IMR-90 (cell line): Measurements from ENCODE around the gene SH2D6. TPM values are rescaled to one million over a fixed set of nuclear protein-coding genes. Genes with fewer than 3 reads are reported as not detected.
"Not testable (repeated sequence)": the region's sequence is repeated elsewhere in the genome, so short reads cannot be mapped to it uniquely, and the experiment has no call there.

Experiments used
- ATAC-seq: fragments of 200-7000 bp; cut with Tn5 transposase; 2 replicates; pipeline ENCODE4 v1.9.1; 2020; ENCODE audit warnings: low read depth, mild to moderate bottlenecking, moderate library complexity
- BruUV-seq: library from RNA; stranded (reverse); fragments of 400-500 nt; replicated peaks from 2 replicates; lab custom pipeline; 2021; lab: Mats Ljungman, UMichigan
- CTCF ChIA-PET: fragments of 300-600 bp; formaldehyde crosslinking; extraction: SDS; loops from one replicate; lab custom pipeline; 2021; ENCODE audit warnings: antibody characterized with exemption; lab: Yijun Ruan, JAX
- POLR2A ChIA-PET: fragments of 300-600 bp; sonication (Branson Sonifier 250); formaldehyde crosslinking; loops from one replicate; lab custom pipeline; 2022; ENCODE audit warnings: antibody characterized with exemption; ENCODE audit not compliant: unreplicated experiment; lab: Charles Lee
- DNase-seq: peaks from one replicate; pipeline ENCODE4 v3.0.0; 2013
- H2AFZ ChIP-seq: replicated peaks from 2 replicates; pipeline ENCODE3; 2013; ENCODE audit warnings: low read length, mild to moderate bottlenecking; ENCODE audit not compliant: poor library complexity
- H2AK5ac ChIP-seq: 2 replicates; pipeline ENCODE4 v1.6.1; 2013; ENCODE audit warnings: low read depth, low read length, inconsistent platforms
- H2AK9ac ChIP-seq: replicated peaks from 2 replicates; pipeline ENCODE3; 2013; ENCODE audit warnings: mild to moderate bottlenecking, low read depth, low read length, moderate library complexity; ENCODE audit not compliant: poor library complexity
- H2BK120ac ChIP-seq: 2 replicates; pipeline ENCODE4 v1.6.1; 2013; ENCODE audit warnings: low read depth, low read length, inconsistent platforms
- H2BK15ac ChIP-seq: 3 replicates; pipeline ENCODE4 v1.6.1; 2013; ENCODE audit warnings: low read depth, low read length, inconsistent platforms
- H2BK20ac ChIP-seq: 2 replicates; pipeline ENCODE4 v1.6.1; 2013; ENCODE audit warnings: low read depth, mild to moderate bottlenecking, inconsistent platforms, low read length, moderate library complexity
- H2BK5ac ChIP-seq: 2 replicates; pipeline ENCODE4 v1.6.1; 2013; ENCODE audit warnings: mild to moderate bottlenecking, low read depth, low read length, inconsistent platforms; ENCODE audit not compliant: poor library complexity, severe bottlenecking
- H3K14ac ChIP-seq: replicated peaks from 2 replicates; pipeline ENCODE4 v1.6.1; 2013; ENCODE audit warnings: low read depth, low read length, inconsistent platforms
- H3K18ac ChIP-seq: 2 replicates; pipeline ENCODE4 v1.6.1; 2013; ENCODE audit warnings: low read depth, low read length, control low read depth
- H3K23ac ChIP-seq: 2 replicates; pipeline ENCODE4 v1.6.1; 2013; ENCODE audit warnings: low read depth, low read length, inconsistent platforms
- H3K27ac ChIP-seq: 2 replicates; pipeline ENCODE4 v1.5.1; 2013; ENCODE audit warnings: mild to moderate bottlenecking, control low read depth, low read length; ENCODE audit not compliant: insufficient read depth
- H3K27me3 ChIP-seq: 2 replicates; pipeline ENCODE4 v1.6.1; 2013; ENCODE audit warnings: low read length; ENCODE audit not compliant: control insufficient read depth, insufficient read depth
- H3K36me3 ChIP-seq: 2 replicates; pipeline ENCODE4 v1.6.1; 2013; ENCODE audit warnings: low read length, mixed read lengths; ENCODE audit not compliant: control insufficient read depth, insufficient read depth
- H3K4ac ChIP-seq: 2 replicates; pipeline ENCODE4 v1.6.1; 2013; ENCODE audit warnings: low read depth, low read length, inconsistent platforms
- H3K4me1 ChIP-seq: 2 replicates; pipeline ENCODE4 v1.6.1; 2013; ENCODE audit warnings: low read length, mixed read lengths; ENCODE audit not compliant: control insufficient read depth, insufficient read depth
- H3K4me2 ChIP-seq: 2 replicates; pipeline ENCODE4 v1.6.1; 2013; ENCODE audit warnings: low read depth, mild to moderate bottlenecking, control low read depth, low read length, moderate library complexity
- H3K4me3 ChIP-seq: 2 replicates; pipeline ENCODE4 v1.5.1; 2013; ENCODE audit warnings: low read depth, mild to moderate bottlenecking, control low read depth, low read length, moderate library complexity; ENCODE audit not compliant: insufficient read depth
- H3K56ac ChIP-seq: 2 replicates; pipeline ENCODE4 v1.6.1; 2013; ENCODE audit warnings: low read length, inconsistent platforms; ENCODE audit not compliant: insufficient read depth; ENCODE audit errors: extremely low read depth
- H3K79me1 ChIP-seq, 2 experiments: 2 replicates each; pipeline ENCODE4 v1.6.1; 2013; ENCODE audit warnings: low read length in 2 of 2, inconsistent platforms in 1 of 2, low read depth in 1 of 2
- H3K9ac ChIP-seq: 2 replicates; pipeline ENCODE4 v1.6.1; 2013; ENCODE audit warnings: low read depth, low read length, control low read depth
- H3K9me1 ChIP-seq: 2 replicates; pipeline ENCODE4 v1.6.1; 2013; ENCODE audit warnings: low read length, inconsistent platforms; ENCODE audit not compliant: insufficient read depth
- H3K9me3 ChIP-seq: 2 replicates; pipeline ENCODE4 v1.6.1; 2013; ENCODE audit warnings: low read length; ENCODE audit not compliant: control insufficient read depth, insufficient read depth
- H4K20me1 ChIP-seq: 2 replicates; pipeline ENCODE4 v1.6.1; 2013; ENCODE audit warnings: low read length, inconsistent platforms; ENCODE audit not compliant: insufficient read depth
- H4K5ac ChIP-seq: 2 replicates; pipeline ENCODE4 v1.6.1; 2013; ENCODE audit warnings: mild to moderate bottlenecking, low read depth, low read length, control low read depth
- H4K8ac ChIP-seq, 2 experiments: 2 replicates each; pipeline ENCODE4 v1.6.1; 2013; ENCODE audit warnings: low read depth in 2 of 2, low read length in 2 of 2, control low read depth in 1 of 2, inconsistent platforms in 1 of 2
- H4K91ac ChIP-seq: 2 replicates; pipeline ENCODE4 v1.6.1; 2013; ENCODE audit warnings: low read depth, low read length, inconsistent platforms; ENCODE audit not compliant: insufficient read depth
- CEBPB ChIP-seq: IDR thresholded peaks from 2 replicates; pipeline ENCODE4 v1.6.1; 2012; ENCODE audit warnings: low read depth, low read length, improper control_type of control experiment
- ELK1 ChIP-seq: fragments of 150-350 bp; IDR thresholded peaks from 2 replicates; pipeline ENCODE4 v1.6.1; 2016; ENCODE audit warnings: low read depth, mild to moderate bottlenecking, low read length, moderate library complexity, borderline replicate concordance
- WGBS, 2 experiments: methylation state at CpG; one replicate each; pipeline versions ENCODE4 v1.1.5 to v1.1.7; 2013; ENCODE audit warnings: missing lambda C conversion rate in 2 of 2; ENCODE audit not compliant: insufficient read length in 1 of 2; ENCODE audit errors: extremely low coverage in 2 of 2; 5-methylcytosine and 5-hydroxymethylcytosine counted together
- dilution Hi-C: fragments of 300-500 bp; cut with HindIII; formaldehyde crosslinking; loops from one replicate; pipeline ENCODE4 v1.14.3; 2018; ENCODE audit warnings: low sequenced_read_pairs; ENCODE audit not compliant: unreplicated experiment
- in situ Hi-C: fragments of 300-500 bp; cut with MboI; formaldehyde crosslinking; loops from 3 replicates; pipeline ENCODE4 v1.14.3; 2019; ENCODE audit warnings: low sequenced_read_pairs, inconsistent platforms, mixed read lengths
- intact Hi-C: fragments of 100-400 bp; cut with micrococcal nuclease; formaldehyde crosslinking; loops from 2 replicates; pipeline ENCODE4 v1.10.0; 2022
- polyA plus RNA-seq, 3 experiments: library from polyadenylated mRNA; depleted of rRNA; stranded (reverse); fragments of >200 nt; gene quantifications; 2 replicates each; pipeline ENCODE4 v1.2.3, GENCODE V29; 2012; ENCODE audit warnings: low replicate concordance in 1 of 3
- total RNA-seq: library from RNA; depleted of rRNA; stranded (reverse); fragments of >200 nt; gene quantifications from 2 replicates; pipeline ENCODE4 v1.2.3, GENCODE V29; 2012

Gene SH2D6
- total and polyA plus RNA-seq, 2 of the 4 experiments (the other 2 are of a cell fraction) = 0.32 to 0.36 TPM

GRCh38 chr2:85413592-85414420 is 4.7 kb upstream of the SH2D6 start (continued):
- TF ChIP-seq ELK1 = no peak
- TF ChIP-seq CEBPB = no peak

GRCh38 chr2:85414421-85414759 is 4.1 kb upstream of the SH2D6 start:
- Histone ChIP-seq H3K4me1 (peaks cover 14% of the 10 kb centered on the region), H3K56ac (peak overlapping the region; percentile 46; the same call in 1 of the 2 replicates), H2AK5ac (peak overlapping the region; percentile 93), H3K14ac (peak overlapping the region; percentile 16; the same call in 1 of the 2 replicates), H3K4ac (peak overlapping the region; percentile 19; the same call in 1 of the 2 replicates), H2AK9ac (peak overlapping the region; percentile 89), H3K9ac (0 out of 2 replicates have a peak overlapping the region, but pooled peaks have one; percentile 12), H2BK15ac (peak overlapping the region; percentile 72; the same call in 1 of the 3 replicates), H4K91ac (peak overlapping the region; percentile 24; the same call in 1 of the 2 replicates), H4K8ac (peak overlapping the region; percentile 78 to 85; a peak in 3 of 4 replicates), H2BK120ac (peak overlapping the region; percentile 35; the same call in 1 of the 2 replicates), H3K79me1 (peaks cover 10 to 48% of the 10 kb centered on the region in 2 experiments), H2AFZ (peak overlapping the region; percentile 17)
- in situ Hi-C loops, H3K27ac ChIP-seq, POLR2A ChIA-PET, H2BK5ac ChIP-seq, intact Hi-C loops, H3K4me3 ChIP-seq, H3K9me3 ChIP-seq, H3K27me3 ChIP-seq, H3K23ac ChIP-seq, H3K18ac ChIP-seq, BruUV-seq, H2BK20ac ChIP-seq, dilution Hi-C loops, H3K36me3 ChIP-seq, H3K4me2 ChIP-seq, ATAC-seq, H4K5ac ChIP-seq, DNase-seq, H3K9me1 ChIP-seq, H4K20me1 ChIP-seq: not testable (repeated sequence)
- CTCF ChIA-PET = interaction anchor here (0.8 kb wide), 1 partner anchor 223 kb away, joined by 8 read pairs; no protein-coding TSS in a partner anchor
- 100% methylated on average over 1 of the region's 5 CpGs; no CpG with 5 or more reads in 1 of the 2 experiments for WGBS, 2 experiments
